Measurements from ENCODE around the gene CHORDC1. TPM values are rescaled to one million over a fixed set of nuclear protein-coding genes. Genes with fewer than 3 reads are reported as not detected.
"Not testable (repeated sequence)": the region's sequence is repeated elsewhere in the genome, so short reads cannot be mapped to it uniquely, and the experiment has no call there.

CHORDC1 gene
- total and polyA plus RNA-seq, 2 of the 13 experiments (the other 11 are each of a cell fraction or from before 2014, with no cell fraction given), result 19.1 to 73.5 TPM

GRCh38 chr11:90208857-90209256 lies 14.0 kb downstream of the CHORDC1 start:
- in situ Hi-C loops (cut with HindIII; ENCODE audit: extremely low pct_ligation_motif_present, low pct_unique_long_range_greater_than_20kb), result no loop called here
- H3K4me2 ChIP-seq (ENCODE audit: low read depth, low read length), result no peak overlapping the region

GRCh38 chr11:90207992-90208391 lies 14.9 kb downstream of the CHORDC1 start:
- H3K27me3 ChIP-seq (ENCODE audit: control insufficient read depth in 1 of 2, insufficient read depth in 2 of 2, low read length in 2 of 2); FAIRE-seq; POLR2A ChIA-PET; H3K79me2 ChIP-seq (ENCODE audit: insufficient read depth, low read length); ATAC-seq; H3K4me1 ChIP-seq (ENCODE audit: insufficient read depth, low read length); H3K9ac ChIP-seq (ENCODE audit: insufficient read depth, low read depth, low read length); BruUV-seq (replicated peaks); in situ Hi-C loops (cut with HindIII; ENCODE audit: extremely low pct_ligation_motif_present, low pct_unique_long_range_greater_than_20kb); DNase-seq (ENCODE audit: low spot score); H3K4me2 ChIP-seq (ENCODE audit: low read depth, low read length); intact Hi-C loops (cut with micrococcal nuclease; ENCODE audit: unreplicated experiment); H2AFZ ChIP-seq (ENCODE audit: low read length); H3K4me3 ChIP-seq (replicated peaks in 1 of 3; ENCODE audit: insufficient read depth in 1 of 3, low read depth in 2 of 3, low read length in 3 of 3); H3K9me3 ChIP-seq (ENCODE audit: low read length); CTCF ChIA-PET (ENCODE audit: low intra/inter-chr PET ratio, low total read pairs); H3K27ac ChIP-seq (ENCODE audit: extremely low read length, insufficient read depth, low read length); H4K20me1 ChIP-seq (ENCODE audit: insufficient read depth, low read length): not testable (repeated sequence)
- 86% methylated on average over 10 of the region's 10 CpGs for WGBS (ENCODE audit: low lambda C conversion rate)
- H3K36me3 ChIP-seq (replicated peaks in 1 of 2; ENCODE audit: control insufficient read depth in 1 of 2, insufficient read depth in 2 of 2, low read length in 2 of 2), result peaks cover 6 to 42% of the 10 kb centered on the region in 2 experiments

More at GRCh38 chr11:90208857-90209256, 14.0 kb downstream of the CHORDC1 start:
- intact Hi-C loops (cut with micrococcal nuclease; ENCODE audit: unreplicated experiment), result no loop called here
- peaks cover 7 to 39% of the 10 kb centered on the region in 2 experiments for H3K36me3 ChIP-seq (replicated peaks in 1 of 2; ENCODE audit: control insufficient read depth in 1 of 2, insufficient read depth in 2 of 2, low read length in 2 of 2)
- ATAC-seq (no peak), FAIRE-seq (no peak), DNase-seq (ENCODE audit: low spot score) (no peak)
- TF ChIP-seq MYC (CRISPR knock-in tag; IDR thresholded peaks at IDR 0.05; ENCODE audit: borderline replicate concordance), result no peak
- no peak for TF ChIP-seq SP4 (CRISPR knock-in tag; IDR thresholded peaks at IDR 0.05)
- no peaks in the 10 kb centered on the region for H3K4me1 ChIP-seq (ENCODE audit: insufficient read depth, low read length)
- H3K79me2 ChIP-seq (ENCODE audit: insufficient read depth, low read length), result peaks cover 9% of the 10 kb centered on the region
- H3K9me3 ChIP-seq (ENCODE audit: low read length), result no peaks in the 10 kb centered on the region
- no peak overlapping the region for H2AFZ ChIP-seq (ENCODE audit: low read length)
- H3K27me3 ChIP-seq (ENCODE audit: control insufficient read depth in 1 of 2, insufficient read depth in 2 of 2, low read length in 2 of 2), result no peaks in the 10 kb centered on the region
- no peak overlapping the region for H3K9ac ChIP-seq (ENCODE audit: insufficient read depth, low read depth, low read length)
- no peaks in the 10 kb centered on the region for H4K20me1 ChIP-seq (ENCODE audit: insufficient read depth, low read length)
- ChIA-PET CTCF (ENCODE audit: low intra/inter-chr PET ratio, low total read pairs) (no interaction called here), POLR2A (no interaction called here)
- no peak overlapping the region for H3K27ac ChIP-seq (ENCODE audit: extremely low read length, insufficient read depth, low read length)
- BruUV-seq (replicated peaks), result no TSS peak
- WGBS (ENCODE audit: low lambda C conversion rate), result 99% methylated on average over 2 of the region's 2 CpGs
- H3K4me3 ChIP-seq (replicated peaks in 1 of 3; ENCODE audit: insufficient read depth in 1 of 3, low read depth in 2 of 3, low read length in 3 of 3), result no peak overlapping the region
